Neural cell (in vitro differentiated cells): ENCODE results near the gene RNLS. TPM values are rescaled to one million over a fixed set of nuclear protein-coding genes. Genes with fewer than 3 reads are reported as not detected.
A peak's percentile ranks its signal among the peaks of the same experiment; 100 is the strongest.

Experiments
- H2AFZ ChIP-seq: fragments of 200-600, 300-800 bp; sonication (generic), shearing (Covaris generic); 2 replicates; pipeline ENCODE4 v1.6.0; 2014; ENCODE audit warnings: low read depth, mild to moderate bottlenecking, antibody characterized with exemption, low read length, moderate library complexity
- H3F3A ChIP-seq: fragments of 200-600 bp; shearing (Covaris generic); 2 replicates; pipeline ENCODE4 v1.6.1; 2016; ENCODE audit warnings: mild to moderate bottlenecking, moderate library complexity, mixed read lengths, antibody characterized with exemption, low read length; ENCODE audit not compliant: insufficient read depth, poor library complexity, severe bottlenecking
- H3K27ac ChIP-seq: fragments of 200-600, 300-800 bp; sonication (generic), shearing (Covaris generic); 2 replicates; pipeline ENCODE4 v1.5.1; 2014; ENCODE audit warnings: mild to moderate bottlenecking, low read length, moderate library complexity
- H3K27me3 ChIP-seq: fragments of 300-800, 200-600 bp; sonication (generic), shearing (Covaris generic); 2 replicates; pipeline ENCODE4 v1.6.0; 2014; ENCODE audit warnings: mild to moderate bottlenecking, low read depth, low read length, moderate library complexity; ENCODE audit not compliant: insufficient read depth
- H3K36me3 ChIP-seq: fragments of 300-800, 200-600 bp; sonication (generic), shearing (Covaris generic); 2 replicates; pipeline ENCODE4 v1.5.1; 2014; ENCODE audit warnings: mild to moderate bottlenecking, antibody characterized with exemption, low read length, moderate library complexity; ENCODE audit not compliant: insufficient read depth
- H3K4me2 ChIP-seq: fragments of 300-800, 200-600 bp; sonication (generic), shearing (Covaris generic); 2 replicates; pipeline ENCODE4 v1.6.0; 2014; ENCODE audit warnings: mild to moderate bottlenecking, low read length
- H3K4me3 ChIP-seq: fragments of 300-800, 200-600 bp; sonication (generic), shearing (Covaris generic); 2 replicates; pipeline ENCODE4 v1.5.1; 2014; ENCODE audit warnings: mild to moderate bottlenecking, low read length, moderate library complexity
- H3K79me2 ChIP-seq: fragments of 200-600 bp; shearing (Covaris generic); replicated peaks from 2 replicates; pipeline ENCODE4 v1.6.0; 2014; ENCODE audit warnings: mild to moderate bottlenecking, low read length, moderate library complexity; ENCODE audit not compliant: insufficient read depth
- H3K9ac ChIP-seq: fragments of 300-800, 200-600 bp; sonication (generic), shearing (Covaris generic); 2 replicates; pipeline ENCODE4 v1.6.1; 2016; ENCODE audit warnings: mild to moderate bottlenecking, low read length, mixed read lengths
- H3K9me2 ChIP-seq: fragments of 200-600 bp; shearing (Covaris generic); 2 replicates; pipeline ENCODE4 v1.6.1; 2016; ENCODE audit warnings: mild to moderate bottlenecking, low read length, mixed read lengths; ENCODE audit not compliant: insufficient read depth
- H3K9me3 ChIP-seq: fragments of 200-600, 300-800 bp; sonication (generic), shearing (Covaris generic); 2 replicates; pipeline ENCODE4 v1.6.1; 2016; ENCODE audit warnings: mild to moderate bottlenecking, mixed run types, low read length, moderate library complexity, mixed read lengths
- H4K20me1 ChIP-seq: fragments of 200-600 bp; shearing (Covaris generic); 2 replicates; pipeline ENCODE4 v1.6.1; 2016; ENCODE audit warnings: mild to moderate bottlenecking, mixed run types; ENCODE audit not compliant: insufficient read depth
- EP300 ChIP-seq: fragments of 450-650 bp; conservative IDR thresholded peaks from 2 replicates; pipeline ENCODE4 v1.6.1; 2014; ENCODE audit warnings: antibody characterized with exemption, mild to moderate bottlenecking, moderate library complexity; ENCODE audit not compliant: poor library complexity, severe bottlenecking
- EZH2 ChIP-seq: fragments of 200-600, 300-800 bp; shearing (Covaris generic), sonication (generic); IDR thresholded peaks from 2 replicates; pipeline ENCODE4 v1.6.1; 2014; ENCODE audit warnings: antibody characterized with exemption, low read length, borderline replicate concordance, mild to moderate bottlenecking; ENCODE audit not compliant: insufficient read depth, poor library complexity, severe bottlenecking
- MXI1 ChIP-seq: fragments of 450-650 bp; conservative IDR thresholded peaks from 2 replicates; pipeline ENCODE4 v1.6.1; 2014; ENCODE audit warnings: antibody characterized with exemption, mild to moderate bottlenecking; ENCODE audit not compliant: poor library complexity, severe bottlenecking
- POLR2AphosphoS5 ChIP-seq: IDR thresholded peaks from 2 replicates; pipeline ENCODE4 v1.6.1; 2012
- RAD21 ChIP-seq: fragments of 450-650 bp; conservative IDR thresholded peaks from 2 replicates; pipeline ENCODE4 v1.6.1; 2014; ENCODE audit warnings: antibody characterized with exemption, mild to moderate bottlenecking, moderate library complexity
- SMC3 ChIP-seq: fragments of 450-650 bp; conservative IDR thresholded peaks from 2 replicates; pipeline ENCODE4 v1.6.1; 2014; ENCODE audit warnings: antibody characterized with exemption, mild to moderate bottlenecking, moderate library complexity; ENCODE audit not compliant: poor library complexity
- TAF1 ChIP-seq: IDR thresholded peaks from 2 replicates; pipeline ENCODE4 v1.6.1; 2012; ENCODE audit warnings: low read depth
- polyA plus RNA-seq: library from polyadenylated mRNA; depleted of rRNA; stranded (reverse); fragments of >200 nt; gene quantifications from 2 replicates; pipeline ENCODE4 v1.2.3, GENCODE V29; 2014
- TF ChIP-seq, protein P1 (sequence below): IDR thresholded peaks from 2 replicates; pipeline ENCODE4 v1.6.1; 2012; ENCODE audit warnings: borderline replicate concordance
- TF ChIP-seq, protein P2 (sequence below): fragments of 450-650 bp; IDR thresholded peaks from 2 replicates; pipeline ENCODE4 v1.5.1; 2014; ENCODE audit warnings: antibody characterized with exemption, mild to moderate bottlenecking, moderate library complexity; ENCODE audit not compliant: poor library complexity, severe bottlenecking

Gene RNLS
- polyA plus RNA-seq, 1 donor from 2014 or later = 0.20 TPM

DNA sequence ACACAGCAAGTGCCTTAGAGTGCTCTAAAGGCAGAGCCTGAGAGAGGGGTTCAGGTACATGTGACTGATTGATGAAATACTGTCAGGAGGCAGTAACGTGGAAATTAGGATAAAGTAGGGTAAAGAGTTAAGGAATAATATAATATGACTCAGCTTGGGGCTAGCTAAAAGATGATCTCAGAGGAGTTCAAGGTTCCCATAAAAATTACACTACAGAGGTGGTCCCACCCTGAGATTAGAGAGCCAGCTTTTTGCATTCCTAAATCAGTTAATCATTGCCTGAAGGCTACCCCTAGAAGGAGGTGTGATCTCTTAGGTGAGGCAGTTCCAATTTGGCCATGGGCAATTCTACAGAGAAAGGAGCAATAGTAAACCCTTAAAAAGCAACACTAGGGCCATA, 9.3 kb upstream of the RNLS start:
- no peak overlapping the region for H3K9ac ChIP-seq
- no peak overlapping the region for H3K4me3 ChIP-seq
- H3K27ac ChIP-seq = no peak overlapping the region
- H3K36me3 ChIP-seq = no peaks in the 10 kb centered on the region
- H4K20me1 ChIP-seq = no peaks in the 10 kb centered on the region
- no peaks in the 10 kb centered on the region for H3K79me2 ChIP-seq
- H3F3A ChIP-seq = no peaks in the 10 kb centered on the region
- no peaks in the 10 kb centered on the region for H3K9me3 ChIP-seq
- TF ChIP-seq SMC3 (no peak), EP300 (no peak)
- H3K9me2 ChIP-seq = no peaks in the 10 kb centered on the region
- H3K27me3 ChIP-seq = no peaks in the 10 kb centered on the region
- H3K4me2 ChIP-seq = no peak overlapping the region
- H2AFZ ChIP-seq = no peak overlapping the region

DNA sequence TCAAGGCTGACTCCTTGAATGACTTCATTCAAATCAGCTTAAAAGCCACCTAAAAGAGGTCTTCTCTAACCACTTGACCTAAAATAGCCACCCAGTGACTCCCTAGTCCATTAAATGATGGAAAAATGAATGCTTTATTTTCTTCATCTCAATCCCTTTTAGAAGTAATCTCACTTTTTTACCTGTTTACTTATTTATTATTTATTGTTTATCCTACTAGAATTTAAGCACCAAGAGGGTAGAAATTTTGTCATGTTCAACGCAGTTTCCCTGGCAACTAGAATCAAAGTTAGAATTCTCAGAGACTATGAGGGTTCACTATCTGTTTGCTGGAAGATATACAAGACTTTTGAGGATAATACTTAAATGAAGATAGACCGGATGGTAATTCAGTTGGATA, 3.3 kb upstream of the RNLS start, which contains the start of gene LIPJ:
Gene LIPJ (plus strand): TSS at position 301 of the 400 bp plus-strand sequence. CDS start 3,926 bp downstream, outside the sequence.
- TF ChIP-seq EP300 (no peak), EZH2 (no peak), TAF1 (no peak), POLR2AphosphoS5 (no peak)
- Histone ChIP-seq H3K36me3 (no peaks in the 10 kb centered on the region), H3K27ac (no peak within 1 kb of the TSS), H4K20me1 (no peaks in the 10 kb centered on the region), H3K9me2 (no peaks in the 10 kb centered on the region), H2AFZ (no peak within 1 kb of the TSS), H3K9me3 (no peaks in the 10 kb centered on the region), H3K4me2 (no peak within 1 kb of the TSS), H3K79me2 (no peaks in the 10 kb centered on the region), H3F3A (no peaks in the 10 kb centered on the region), H3K9ac (no peak within 1 kb of the TSS), H3K4me3 (no peak within 1 kb of the TSS), H3K27me3 (no peaks in the 10 kb centered on the region)

DNA sequence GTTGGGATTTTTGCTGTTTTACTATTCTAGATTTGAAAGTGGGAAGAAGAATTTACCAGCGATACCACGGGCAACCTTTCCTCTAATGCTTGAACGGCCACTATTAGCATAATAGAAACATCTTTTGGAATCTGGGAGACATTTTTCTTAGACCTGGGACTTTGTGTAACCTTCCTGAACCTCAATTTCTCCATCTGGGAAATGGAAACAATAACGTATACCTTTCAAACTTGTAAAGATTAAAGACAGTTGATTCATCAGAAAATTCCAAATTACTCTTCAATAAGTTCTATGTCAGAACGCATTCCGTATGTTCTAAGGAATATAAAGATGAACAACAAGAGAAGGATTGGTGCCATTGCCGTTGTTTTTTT, 453 bp upstream of the RNLS start:
- Histone ChIP-seq H3K9me3 (no peaks in the 10 kb centered on the region), H4K20me1 (no peaks in the 10 kb centered on the region), H3K4me3 (peak overlapping the region; percentile 62), H3K36me3 (no peaks in the 10 kb centered on the region), H3K9ac (no peak overlapping the region), H3K79me2 (no peaks in the 10 kb centered on the region), H3K27me3 (no peaks in the 10 kb centered on the region), H3K4me2 (no peak overlapping the region), H3F3A (no peaks in the 10 kb centered on the region), H2AFZ (no peak overlapping the region), H3K27ac (no peak overlapping the region), H3K9me2 (no peaks in the 10 kb centered on the region)
- TF ChIP-seq EZH2 (no peak), SMC3 (no peak), RAD21 (no peak), EP300 (no peak), POLR2AphosphoS5 (no peak), MXI1 (no peak), TAF1 (no peak)
- TF ChIP-seq, protein P1, sequence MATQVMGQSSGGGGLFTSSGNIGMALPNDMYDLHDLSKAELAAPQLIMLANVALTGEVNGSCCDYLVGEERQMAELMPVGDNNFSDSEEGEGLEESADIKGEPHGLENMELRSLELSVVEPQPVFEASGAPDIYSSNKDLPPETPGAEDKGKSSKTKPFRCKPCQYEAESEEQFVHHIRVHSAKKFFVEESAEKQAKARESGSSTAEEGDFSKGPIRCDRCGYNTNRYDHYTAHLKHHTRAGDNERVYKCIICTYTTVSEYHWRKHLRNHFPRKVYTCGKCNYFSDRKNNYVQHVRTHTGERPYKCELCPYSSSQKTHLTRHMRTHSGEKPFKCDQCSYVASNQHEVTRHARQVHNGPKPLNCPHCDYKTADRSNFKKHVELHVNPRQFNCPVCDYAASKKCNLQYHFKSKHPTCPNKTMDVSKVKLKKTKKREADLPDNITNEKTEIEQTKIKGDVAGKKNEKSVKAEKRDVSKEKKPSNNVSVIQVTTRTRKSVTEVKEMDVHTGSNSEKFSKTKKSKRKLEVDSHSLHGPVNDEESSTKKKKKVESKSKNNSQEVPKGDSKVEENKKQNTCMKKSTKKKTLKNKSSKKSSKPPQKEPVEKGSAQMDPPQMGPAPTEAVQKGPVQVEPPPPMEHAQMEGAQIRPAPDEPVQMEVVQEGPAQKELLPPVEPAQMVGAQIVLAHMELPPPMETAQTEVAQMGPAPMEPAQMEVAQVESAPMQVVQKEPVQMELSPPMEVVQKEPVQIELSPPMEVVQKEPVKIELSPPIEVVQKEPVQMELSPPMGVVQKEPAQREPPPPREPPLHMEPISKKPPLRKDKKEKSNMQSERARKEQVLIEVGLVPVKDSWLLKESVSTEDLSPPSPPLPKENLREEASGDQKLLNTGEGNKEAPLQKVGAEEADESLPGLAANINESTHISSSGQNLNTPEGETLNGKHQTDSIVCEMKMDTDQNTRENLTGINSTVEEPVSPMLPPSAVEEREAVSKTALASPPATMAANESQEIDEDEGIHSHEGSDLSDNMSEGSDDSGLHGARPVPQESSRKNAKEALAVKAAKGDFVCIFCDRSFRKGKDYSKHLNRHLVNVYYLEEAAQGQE = no peak
- TF ChIP-seq, protein P2, sequence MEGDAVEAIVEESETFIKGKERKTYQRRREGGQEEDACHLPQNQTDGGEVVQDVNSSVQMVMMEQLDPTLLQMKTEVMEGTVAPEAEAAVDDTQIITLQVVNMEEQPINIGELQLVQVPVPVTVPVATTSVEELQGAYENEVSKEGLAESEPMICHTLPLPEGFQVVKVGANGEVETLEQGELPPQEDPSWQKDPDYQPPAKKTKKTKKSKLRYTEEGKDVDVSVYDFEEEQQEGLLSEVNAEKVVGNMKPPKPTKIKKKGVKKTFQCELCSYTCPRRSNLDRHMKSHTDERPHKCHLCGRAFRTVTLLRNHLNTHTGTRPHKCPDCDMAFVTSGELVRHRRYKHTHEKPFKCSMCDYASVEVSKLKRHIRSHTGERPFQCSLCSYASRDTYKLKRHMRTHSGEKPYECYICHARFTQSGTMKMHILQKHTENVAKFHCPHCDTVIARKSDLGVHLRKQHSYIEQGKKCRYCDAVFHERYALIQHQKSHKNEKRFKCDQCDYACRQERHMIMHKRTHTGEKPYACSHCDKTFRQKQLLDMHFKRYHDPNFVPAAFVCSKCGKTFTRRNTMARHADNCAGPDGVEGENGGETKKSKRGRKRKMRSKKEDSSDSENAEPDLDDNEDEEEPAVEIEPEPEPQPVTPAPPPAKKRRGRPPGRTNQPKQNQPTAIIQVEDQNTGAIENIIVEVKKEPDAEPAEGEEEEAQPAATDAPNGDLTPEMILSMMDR = no peak
